A549 (cell line): ENCODE data around the gene S100A10.

ENCODE experiments used
- EP300 ChIP-seq, 2 experiments: fragments of >200 bp; sonication (Bioruptor Twin); formaldehyde crosslinking; IDR thresholded peaks; 2 replicates in 1 of 2; 3 replicates in 1 of 2; pipeline ENCODE4 v1.6.1; 2016 to 2017
- ESRRA ChIP-seq: fragments of 150-350 bp; IDR thresholded peaks from 2 replicates; pipeline ENCODE4 v1.6.1; 2014; ENCODE audit warnings: mild to moderate bottlenecking, low read length, borderline replicate concordance
- POLR2A ChIP-seq: IDR thresholded peaks from 2 replicates; pipeline ENCODE4 v1.6.1; 2012; ENCODE audit warnings: mild to moderate bottlenecking, low read length
- SMC3 ChIP-seq: fragments of >200 bp; sonication (Bioruptor Twin); formaldehyde crosslinking; IDR thresholded peaks from 3 replicates; pipeline ENCODE4 v1.6.1; 2018; ENCODE audit warnings: inconsistent platforms
- SREBF2 ChIP-seq: fragments of 450-650 bp; IDR thresholded peaks from 2 replicates; pipeline ENCODE4 v1.6.1; 2014; ENCODE audit warnings: mild to moderate bottlenecking, moderate library complexity
- ZC3H11A ChIP-seq: fragments of 450-650 bp; IDR thresholded peaks from 2 replicates; pipeline ENCODE4 v1.6.1; 2014; ENCODE audit warnings: antibody characterized with exemption, mild to moderate bottlenecking
- TF ChIP-seq, protein P1 (sequence below): fragments of 150-350 bp; IDR thresholded peaks from 2 replicates; pipeline ENCODE4 v1.6.1; 2014; ENCODE audit warnings: low read depth, mild to moderate bottlenecking, low read length
- TF ChIP-seq, protein P2 (sequence below): fragments of 450-650 bp; IDR thresholded peaks from 2 replicates; pipeline ENCODE4 v1.6.1; 2014; ENCODE audit warnings: antibody characterized with exemption
- TF ChIP-seq, protein P3 (sequence below): fragments of >200 bp; sonication (Bioruptor Twin); formaldehyde crosslinking; IDR thresholded peaks from 3 replicates; pipeline ENCODE4 v1.5.1; 2016

DNA sequence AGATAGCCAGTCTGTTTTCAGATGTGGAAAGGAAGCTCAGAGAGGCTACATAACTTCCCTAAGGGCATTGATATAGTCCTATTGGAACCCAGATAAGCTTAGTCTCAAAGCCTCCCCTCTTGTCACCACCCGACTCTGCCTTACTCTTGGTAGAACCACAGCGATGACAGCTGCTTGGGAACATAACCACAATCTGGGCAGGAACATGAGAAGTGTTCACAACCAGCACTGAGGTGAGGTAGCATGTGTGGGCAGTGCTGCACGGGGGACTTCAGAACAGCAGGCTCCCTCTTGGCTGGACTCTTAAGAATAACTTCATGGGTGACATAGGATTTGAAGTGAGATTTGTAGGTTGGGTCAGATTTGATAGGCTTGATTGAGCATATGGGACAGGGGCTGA, 9.3 kb upstream of the S100A10 start:
- TF ChIP-seq, protein P1, sequence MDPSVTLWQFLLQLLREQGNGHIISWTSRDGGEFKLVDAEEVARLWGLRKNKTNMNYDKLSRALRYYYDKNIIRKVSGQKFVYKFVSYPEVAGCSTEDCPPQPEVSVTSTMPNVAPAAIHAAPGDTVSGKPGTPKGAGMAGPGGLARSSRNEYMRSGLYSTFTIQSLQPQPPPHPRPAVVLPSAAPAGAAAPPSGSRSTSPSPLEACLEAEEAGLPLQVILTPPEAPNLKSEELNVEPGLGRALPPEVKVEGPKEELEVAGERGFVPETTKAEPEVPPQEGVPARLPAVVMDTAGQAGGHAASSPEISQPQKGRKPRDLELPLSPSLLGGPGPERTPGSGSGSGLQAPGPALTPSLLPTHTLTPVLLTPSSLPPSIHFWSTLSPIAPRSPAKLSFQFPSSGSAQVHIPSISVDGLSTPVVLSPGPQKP = no peak
- TF ChIP-seq, protein P2, sequence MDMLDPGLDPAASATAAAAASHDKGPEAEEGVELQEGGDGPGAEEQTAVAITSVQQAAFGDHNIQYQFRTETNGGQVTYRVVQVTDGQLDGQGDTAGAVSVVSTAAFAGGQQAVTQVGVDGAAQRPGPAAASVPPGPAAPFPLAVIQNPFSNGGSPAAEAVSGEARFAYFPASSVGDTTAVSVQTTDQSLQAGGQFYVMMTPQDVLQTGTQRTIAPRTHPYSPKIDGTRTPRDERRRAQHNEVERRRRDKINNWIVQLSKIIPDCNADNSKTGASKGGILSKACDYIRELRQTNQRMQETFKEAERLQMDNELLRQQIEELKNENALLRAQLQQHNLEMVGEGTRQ = no peak
- TF ChIP-seq ESRRA (no peak), POLR2A (no peak), SMC3 (no peak), SREBF2 (no peak), ZC3H11A (no peak), EP300 (IDR thresholded peaks at IDR 0.05) (no peak)
- TF ChIP-seq, protein P3, sequence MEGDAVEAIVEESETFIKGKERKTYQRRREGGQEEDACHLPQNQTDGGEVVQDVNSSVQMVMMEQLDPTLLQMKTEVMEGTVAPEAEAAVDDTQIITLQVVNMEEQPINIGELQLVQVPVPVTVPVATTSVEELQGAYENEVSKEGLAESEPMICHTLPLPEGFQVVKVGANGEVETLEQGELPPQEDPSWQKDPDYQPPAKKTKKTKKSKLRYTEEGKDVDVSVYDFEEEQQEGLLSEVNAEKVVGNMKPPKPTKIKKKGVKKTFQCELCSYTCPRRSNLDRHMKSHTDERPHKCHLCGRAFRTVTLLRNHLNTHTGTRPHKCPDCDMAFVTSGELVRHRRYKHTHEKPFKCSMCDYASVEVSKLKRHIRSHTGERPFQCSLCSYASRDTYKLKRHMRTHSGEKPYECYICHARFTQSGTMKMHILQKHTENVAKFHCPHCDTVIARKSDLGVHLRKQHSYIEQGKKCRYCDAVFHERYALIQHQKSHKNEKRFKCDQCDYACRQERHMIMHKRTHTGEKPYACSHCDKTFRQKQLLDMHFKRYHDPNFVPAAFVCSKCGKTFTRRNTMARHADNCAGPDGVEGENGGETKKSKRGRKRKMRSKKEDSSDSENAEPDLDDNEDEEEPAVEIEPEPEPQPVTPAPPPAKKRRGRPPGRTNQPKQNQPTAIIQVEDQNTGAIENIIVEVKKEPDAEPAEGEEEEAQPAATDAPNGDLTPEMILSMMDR = no peak
